ENCODE measurements around the gene CDK4.

CDK4 gene

GRCh38 chr12:57776247-57776587, 24.1 kb upstream of the CDK4 start:
- TF ChIP-seq POLR2AphosphoS5 (IDR thresholded peaks at IDR 0.05; ENCODE audit: low read depth, low read length) (no peak), TAF1 (IDR thresholded peaks at IDR 0.05; ENCODE audit: borderline replicate concordance, insufficient read depth, low read length) (no peak), REST (IDR thresholded peaks at IDR 0.05; ENCODE audit: insufficient read depth in 1 of 2, low read depth in 2 of 2, low read length in 2 of 2) (no peak), SIN3A (IDR thresholded peaks at IDR 0.05; ENCODE audit: borderline replicate concordance, insufficient read depth, low read length) (no peak), FOXP2 (optimal IDR thresholded peaks at IDR 0.05; ENCODE audit: borderline replicate concordance, extremely low read depth, extremely low read length, insufficient read depth) (no peak)

DNA sequence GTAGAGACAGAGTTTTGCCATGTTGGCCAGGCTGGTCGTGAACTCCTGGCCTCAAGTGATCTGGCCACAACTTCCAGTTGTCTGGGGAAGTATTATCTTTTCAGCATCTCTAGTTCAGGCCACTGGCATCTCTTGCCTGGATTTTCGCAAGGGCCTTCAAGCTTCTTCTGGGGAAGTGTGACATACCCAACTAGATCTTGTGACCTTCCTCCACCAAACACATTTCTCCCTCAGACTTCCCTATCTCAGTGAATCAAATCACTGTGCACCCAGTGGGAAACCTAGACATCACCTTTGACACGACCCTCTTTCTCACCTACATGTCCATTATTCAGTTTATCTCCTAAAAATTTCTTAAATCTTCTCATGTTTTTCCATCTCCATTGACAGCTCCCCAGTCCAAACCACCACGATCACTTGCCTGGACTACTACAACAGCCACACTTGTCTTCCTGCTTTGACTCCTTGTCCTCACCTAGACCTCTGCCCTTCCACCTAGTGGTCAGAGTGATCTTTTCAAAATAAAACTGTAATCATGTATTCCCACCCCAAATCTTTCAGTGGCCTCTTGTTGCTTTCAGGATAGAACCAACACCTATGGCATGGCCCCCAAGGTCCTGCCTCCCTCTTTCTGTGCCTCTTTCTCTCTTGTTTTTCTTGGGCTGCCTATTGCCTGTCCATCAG, 23.6 kb upstream of the CDK4 start:
- TF ChIP-seq SIN3A (IDR thresholded peaks at IDR 0.05; ENCODE audit: borderline replicate concordance, insufficient read depth, low read length): no peak
- TF ChIP-seq REST (IDR thresholded peaks at IDR 0.05; ENCODE audit: insufficient read depth in 1 of 2, low read depth in 2 of 2, low read length in 2 of 2): no peak
- TF ChIP-seq FOXP2 (optimal IDR thresholded peaks at IDR 0.05; ENCODE audit: borderline replicate concordance, extremely low read depth, extremely low read length, insufficient read depth): no peak
- TF ChIP-seq TAF1 (IDR thresholded peaks at IDR 0.05; ENCODE audit: borderline replicate concordance, insufficient read depth, low read length): no peak
- no peak for TF ChIP-seq POLR2AphosphoS5 (IDR thresholded peaks at IDR 0.05; ENCODE audit: low read depth, low read length)

DNA sequence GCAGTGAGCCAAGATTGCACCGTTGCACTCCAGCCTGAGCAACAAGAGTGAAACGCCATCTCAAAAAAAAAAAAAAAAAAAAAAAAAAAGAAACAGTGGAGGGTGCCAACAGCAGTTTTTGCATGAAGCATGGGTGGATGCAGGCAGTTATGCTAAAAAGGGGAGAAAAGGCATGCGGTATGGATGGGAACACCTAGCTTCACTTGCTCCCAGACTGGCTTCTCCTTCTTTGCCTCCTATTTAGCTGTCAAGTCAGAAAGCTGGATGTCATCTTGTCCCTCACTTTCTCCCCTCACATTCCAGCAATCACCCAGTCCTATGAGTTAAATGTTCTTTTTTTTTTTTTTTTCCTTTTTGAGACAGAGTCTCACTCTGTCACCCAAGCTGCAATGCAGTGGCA, 22.9 kb upstream of the CDK4 start:
- TF ChIP-seq POLR2AphosphoS5 (IDR thresholded peaks at IDR 0.05; ENCODE audit: low read depth, low read length): no peak
- no peak for TF ChIP-seq FOXP2 (optimal IDR thresholded peaks at IDR 0.05; ENCODE audit: borderline replicate concordance, extremely low read depth, extremely low read length, insufficient read depth)
- no peak for TF ChIP-seq TAF1 (IDR thresholded peaks at IDR 0.05; ENCODE audit: borderline replicate concordance, insufficient read depth, low read length)
- no peak for TF ChIP-seq REST (IDR thresholded peaks at IDR 0.05; ENCODE audit: insufficient read depth in 1 of 2, low read depth in 2 of 2, low read length in 2 of 2)
- no peak for TF ChIP-seq SIN3A (IDR thresholded peaks at IDR 0.05; ENCODE audit: borderline replicate concordance, insufficient read depth, low read length)

GRCh38 chr12:57772429-57773322, 20.6 kb upstream of the CDK4 start, which contains the start of gene EEF1AKMT3:
EEF1AKMT3 (plus strand) TSS chr12:57772614; CDS start chr12:57772725, 111 bp downstream.
- no peak for TF ChIP-seq TAF1 (IDR thresholded peaks at IDR 0.05; ENCODE audit: borderline replicate concordance, insufficient read depth, low read length)
- 0 out of 2 replicates have a peak, but pooled peaks have one; percentile 12 for TF ChIP-seq SIN3A (IDR thresholded peaks at IDR 0.05; ENCODE audit: borderline replicate concordance, insufficient read depth, low read length)
- TF ChIP-seq REST (IDR thresholded peaks at IDR 0.05; ENCODE audit: insufficient read depth in 1 of 2, low read depth in 2 of 2, low read length in 2 of 2): no peak
- no peak; the same call in 1 of the 2 replicates for TF ChIP-seq POLR2AphosphoS5 (IDR thresholded peaks at IDR 0.05; ENCODE audit: low read depth, low read length)

Data from PFSK-1 (cell line).